ENCODE measurements around the gene SHROOM3. TPM values are rescaled to one million over a fixed set of nuclear protein-coding genes. Genes with fewer than 3 reads are reported as not detected.

The SHROOM3 gene
- total RNA-seq, 2 donors from 2014 or later, result 139 to 171 TPM

DNA sequence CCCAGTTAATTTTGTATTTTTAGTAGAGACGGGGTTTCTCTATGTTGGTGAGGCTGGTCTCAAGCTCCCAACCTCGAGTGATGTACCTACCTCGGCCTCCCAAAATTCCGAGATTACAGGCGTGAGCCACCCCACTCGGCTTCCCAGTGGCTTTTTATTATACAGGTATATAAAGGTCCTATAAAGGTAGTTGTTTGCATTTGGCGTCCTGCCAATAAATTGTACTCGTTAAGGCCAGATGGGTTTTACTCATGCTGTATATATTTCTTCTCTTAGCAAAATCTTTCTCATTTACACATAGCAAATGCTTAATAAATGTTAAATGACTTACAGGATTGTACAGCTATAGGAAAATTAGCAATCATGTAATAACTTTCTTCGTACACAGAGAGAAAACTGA, 6.9 kb downstream of the SHROOM3 start:
- ATAC-seq (ENCODE audit: insufficient number of reproducible peaks, low FRiP score, low read depth) (no peak), DNase-seq (ENCODE audit: low spot score) (no peak)
- Histone ChIP-seq H3K27me3 (replicated peaks; ENCODE audit: insufficient read depth) (no peaks in the 10 kb centered on the region), H3K36me3 (no peaks in the 10 kb centered on the region), H3K9me3 (no peaks in the 10 kb centered on the region), H3K27ac (no peak overlapping the region), H3K4me1 (ENCODE audit: control insufficient read depth in 1 of 2, low read depth in 2 of 2) (peaks cover 0 to 5% of the 10 kb centered on the region in 2 donors), H3K4me3 (no peak overlapping the region)
- TF ChIP-seq CTCF (IDR thresholded peaks at IDR 0.05), result no peak

GRCh38 chr4:76442807-76443206, 7.8 kb downstream of the SHROOM3 start:
- Histone ChIP-seq H3K4me1 (ENCODE audit: control insufficient read depth in 1 of 2, low read depth in 2 of 2) (peaks cover 0 to 12% of the 10 kb centered on the region in 2 donors), H3K27ac (no peak overlapping the region), H3K4me3 (no peak overlapping the region), H3K27me3 (replicated peaks; ENCODE audit: insufficient read depth) (no peaks in the 10 kb centered on the region), H3K36me3 (no peaks in the 10 kb centered on the region), H3K9me3 (no peaks in the 10 kb centered on the region)
- no peak for TF ChIP-seq CTCF (IDR thresholded peaks at IDR 0.05)
- ATAC-seq (ENCODE audit: insufficient number of reproducible peaks, low FRiP score, low read depth) (no peak), DNase-seq (ENCODE audit: low spot score) (no peak)

GRCh38 chr4:76443376-76443775, 8.3 kb downstream of the SHROOM3 start:
- Histone ChIP-seq H3K4me1 (ENCODE audit: control insufficient read depth in 1 of 2, low read depth in 2 of 2) (peaks cover 0 to 15% of the 10 kb centered on the region in 2 donors), H3K27ac (no peak overlapping the region), H3K4me3 (no peak overlapping the region), H3K9me3 (no peaks in the 10 kb centered on the region), H3K36me3 (no peaks in the 10 kb centered on the region), H3K27me3 (replicated peaks; ENCODE audit: insufficient read depth) (no peaks in the 10 kb centered on the region)
- no peak for ATAC-seq (ENCODE audit: insufficient number of reproducible peaks, low FRiP score, low read depth)
- no peak for DNase-seq (ENCODE audit: low spot score)
- TF ChIP-seq CTCF (IDR thresholded peaks at IDR 0.05), result no peak

GRCh38 chr4:76445911-76446310, 10.9 kb downstream of the SHROOM3 start:
- ATAC-seq (ENCODE audit: insufficient number of reproducible peaks, low FRiP score, low read depth), result no peak
- Histone ChIP-seq H3K27ac (no peak overlapping the region), H3K9me3 (no peaks in the 10 kb centered on the region), H3K36me3 (no peaks in the 10 kb centered on the region), H3K4me1 (ENCODE audit: control insufficient read depth in 1 of 2, low read depth in 2 of 2) (peaks cover 3 to 34% of the 10 kb centered on the region in 2 donors), H3K4me3 (no peak overlapping the region), H3K27me3 (replicated peaks; ENCODE audit: insufficient read depth) (no peaks in the 10 kb centered on the region)
- TF ChIP-seq CTCF (IDR thresholded peaks at IDR 0.05), result no peak
- no peak for DNase-seq (ENCODE audit: low spot score)

DNA sequence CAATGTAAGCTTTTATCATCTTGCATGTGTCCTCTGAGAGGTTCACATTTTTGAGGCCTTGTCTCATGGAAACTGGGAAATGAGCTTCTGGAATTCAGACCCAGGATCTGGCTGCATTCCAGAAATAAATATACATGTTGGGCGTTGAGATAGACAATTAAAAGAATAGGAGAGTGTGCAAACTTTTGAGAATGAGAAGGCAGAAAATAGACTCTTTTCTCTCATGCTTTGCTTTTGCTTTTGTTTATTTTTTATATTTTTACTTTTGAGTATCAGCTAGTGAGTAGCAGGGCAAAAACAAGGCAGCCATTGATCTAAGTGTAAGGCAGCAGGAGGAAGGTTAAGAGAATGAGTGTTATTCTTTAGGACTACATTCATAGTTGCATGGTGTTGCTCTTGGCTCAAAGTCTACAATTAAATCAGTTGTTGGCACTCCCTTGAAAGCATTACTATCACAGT, 12.4 kb downstream of the SHROOM3 start:
- no peak for DNase-seq (ENCODE audit: low spot score)
- no peak for TF ChIP-seq CTCF (IDR thresholded peaks at IDR 0.05)
- Histone ChIP-seq H3K4me3 (no peak overlapping the region), H3K4me1 (ENCODE audit: control insufficient read depth in 1 of 2, low read depth in 2 of 2) (peaks cover 3 to 34% of the 10 kb centered on the region in 2 donors), H3K36me3 (no peaks in the 10 kb centered on the region), H3K27ac (no peak overlapping the region), H3K27me3 (replicated peaks; ENCODE audit: insufficient read depth) (no peaks in the 10 kb centered on the region), H3K9me3 (no peaks in the 10 kb centered on the region)
- no peak for ATAC-seq (ENCODE audit: insufficient number of reproducible peaks, low FRiP score, low read depth)
